Measurements from ENCODE around the gene FAM131A.

FAM131A gene

DNA sequence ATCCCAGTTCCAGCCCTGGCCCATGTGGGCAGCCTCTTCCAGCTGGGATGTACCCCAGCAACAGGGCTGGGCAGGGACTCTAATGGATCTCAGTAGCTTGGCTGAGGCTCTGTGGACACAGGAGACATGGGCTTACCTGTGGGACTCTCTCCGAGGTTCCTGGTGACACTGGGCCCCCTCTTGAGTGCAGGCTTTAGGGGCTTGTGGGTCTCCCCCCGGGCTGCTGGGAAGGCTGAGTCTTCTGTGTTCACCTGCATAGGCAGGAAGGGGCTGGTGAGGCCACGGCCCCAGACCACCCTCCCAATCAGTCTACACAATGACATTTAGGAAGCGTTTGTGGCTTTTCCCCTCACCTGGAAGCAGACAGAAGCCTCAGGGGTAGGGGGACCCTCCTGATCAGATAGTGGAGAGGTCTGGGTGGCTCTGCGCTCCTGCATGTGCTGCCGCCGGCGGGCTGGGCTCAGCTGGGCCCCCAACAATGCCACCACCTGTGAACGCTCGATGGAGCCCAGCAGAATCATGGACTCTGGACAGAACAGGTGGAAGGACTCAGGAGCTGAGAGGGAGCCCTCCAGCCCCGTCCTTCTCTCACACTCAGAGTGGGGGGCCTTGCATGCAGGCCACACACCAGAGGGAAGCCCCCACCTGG lies 15.6 kb downstream of the FAM131A start:
- DNase-seq (ENCODE audit: insufficient read length, low spot score) = no peak
- FAIRE-seq = no peak
- TF ChIP-seq POLR2A (IDR thresholded peaks at IDR 0.05; ENCODE audit: low read depth, low read length) = no peak

DNA sequence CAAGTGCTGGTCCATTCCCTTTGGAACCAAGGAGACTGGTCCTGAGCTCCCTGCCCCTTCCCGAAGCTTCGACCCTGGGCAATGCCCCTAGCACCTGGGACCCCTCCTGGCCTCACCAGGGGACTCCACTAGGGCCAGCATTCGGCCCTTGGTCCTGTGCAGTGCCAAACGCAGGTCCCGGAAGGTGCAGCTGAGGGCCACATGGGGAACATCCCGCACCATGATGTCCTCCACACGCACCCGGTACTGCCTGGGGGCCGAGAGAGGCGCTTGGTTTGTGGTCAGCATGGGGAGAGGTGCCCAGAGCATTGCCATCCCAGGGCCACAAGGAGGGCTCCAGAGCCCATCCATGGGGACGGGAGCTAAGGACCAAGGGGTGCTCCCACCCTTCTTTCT lies 16.1 kb downstream of the FAM131A start:
- no peak for TF ChIP-seq POLR2A (IDR thresholded peaks at IDR 0.05; ENCODE audit: low read depth, low read length)
- DNase-seq (ENCODE audit: insufficient read length, low spot score) (no peak), FAIRE-seq (no peak)

DNA sequence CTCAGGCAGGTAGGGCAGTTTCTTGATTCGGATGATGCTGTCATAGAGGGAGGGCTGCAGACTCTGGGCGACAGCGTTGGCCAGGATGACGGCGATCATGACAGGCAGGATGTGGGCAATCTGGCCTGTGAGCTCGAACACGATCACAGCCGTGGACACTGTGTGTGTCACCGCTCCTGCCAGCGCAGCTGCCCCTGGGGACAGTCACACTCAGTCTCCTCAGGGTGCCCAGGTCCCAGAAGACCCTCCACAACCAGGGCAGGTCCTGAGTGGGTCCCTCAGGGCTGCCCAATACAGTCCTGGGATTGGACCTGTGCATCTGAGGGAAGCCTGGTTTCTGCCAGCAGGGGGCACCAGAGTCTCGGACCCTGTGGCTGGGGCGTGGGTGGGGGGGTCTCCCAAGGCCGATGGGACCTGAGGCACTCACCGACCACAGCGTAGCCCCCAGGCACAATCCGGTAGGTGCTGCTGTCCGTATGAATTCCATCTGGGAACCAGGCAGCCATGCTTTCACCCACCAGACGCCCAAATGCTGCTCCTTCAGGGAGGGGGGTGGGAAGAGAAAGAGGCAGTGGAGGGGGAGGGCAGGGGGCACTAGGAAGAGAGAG lies 16.8 kb downstream of the FAM131A start:
- TF ChIP-seq POLR2A (IDR thresholded peaks at IDR 0.05; ENCODE audit: low read depth, low read length) = no peak
- DNase-seq (ENCODE audit: insufficient read length, low spot score) = no peak
- FAIRE-seq = no peak

DNA sequence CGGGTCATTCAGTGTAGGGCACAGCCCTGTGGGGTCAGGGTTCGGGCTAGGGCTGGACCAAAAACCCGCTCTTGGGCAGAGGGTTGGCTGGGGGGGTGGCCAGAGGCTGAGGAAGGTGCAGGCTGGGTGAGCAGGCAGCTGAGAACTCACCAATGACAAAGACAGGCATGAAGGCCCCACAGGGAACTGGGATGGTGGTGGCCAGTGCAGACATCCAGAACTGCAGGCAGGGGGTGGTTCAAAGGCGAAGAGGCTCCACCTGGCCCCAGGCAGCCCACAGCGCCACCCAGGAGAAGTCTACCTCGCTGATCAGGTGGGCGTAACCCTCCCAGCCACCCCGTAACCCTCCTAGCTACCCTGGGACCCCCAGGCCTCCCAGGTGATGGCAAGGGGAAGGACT lies 17.4 kb downstream of the FAM131A start:
- DNase-seq (ENCODE audit: insufficient read length, low spot score) (no peak), FAIRE-seq (no peak)
- no peak for TF ChIP-seq POLR2A (IDR thresholded peaks at IDR 0.05; ENCODE audit: low read depth, low read length)

DNA sequence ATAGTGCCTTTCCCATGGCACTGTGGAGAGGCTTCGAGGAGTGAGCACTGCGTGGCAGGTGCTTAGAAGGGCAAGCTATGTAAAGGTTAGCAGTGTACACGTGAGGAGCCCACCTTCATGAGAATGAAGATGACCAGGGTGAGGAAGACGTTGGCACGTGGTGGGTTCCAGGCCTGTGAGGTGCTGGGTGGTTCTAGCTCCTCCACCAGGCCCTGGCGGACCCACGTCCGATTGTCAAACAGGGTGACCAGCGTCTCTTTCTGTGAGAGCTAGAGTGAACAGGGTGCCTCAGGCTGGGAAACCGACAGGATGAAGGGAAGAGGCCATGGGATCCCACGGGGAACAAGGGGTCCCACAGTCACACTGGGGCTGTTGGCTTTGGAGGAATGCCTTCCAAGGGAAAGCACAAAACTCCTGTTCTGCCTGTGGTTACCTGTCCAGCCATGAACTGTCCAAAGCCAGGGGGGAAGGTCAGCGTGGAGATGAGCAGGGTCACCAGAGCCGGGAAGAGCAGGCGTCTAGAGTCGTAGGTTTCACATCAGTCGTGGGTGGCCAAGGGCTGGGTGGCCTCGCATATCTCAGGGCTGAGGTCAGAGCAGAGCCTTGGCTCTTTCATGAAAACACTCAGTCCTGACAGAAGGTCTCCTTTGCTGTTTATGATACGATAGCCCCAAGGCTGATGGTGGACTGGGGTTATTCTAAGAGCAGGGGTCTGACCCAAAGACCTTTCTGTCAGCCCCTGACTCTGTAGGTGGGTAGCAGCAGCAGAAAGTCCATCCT lies 18.1 kb downstream of the FAM131A start:
- no peak for FAIRE-seq
- DNase-seq (ENCODE audit: insufficient read length, low spot score) = no peak
- no peak for TF ChIP-seq POLR2A (IDR thresholded peaks at IDR 0.05; ENCODE audit: low read depth, low read length)

DNA sequence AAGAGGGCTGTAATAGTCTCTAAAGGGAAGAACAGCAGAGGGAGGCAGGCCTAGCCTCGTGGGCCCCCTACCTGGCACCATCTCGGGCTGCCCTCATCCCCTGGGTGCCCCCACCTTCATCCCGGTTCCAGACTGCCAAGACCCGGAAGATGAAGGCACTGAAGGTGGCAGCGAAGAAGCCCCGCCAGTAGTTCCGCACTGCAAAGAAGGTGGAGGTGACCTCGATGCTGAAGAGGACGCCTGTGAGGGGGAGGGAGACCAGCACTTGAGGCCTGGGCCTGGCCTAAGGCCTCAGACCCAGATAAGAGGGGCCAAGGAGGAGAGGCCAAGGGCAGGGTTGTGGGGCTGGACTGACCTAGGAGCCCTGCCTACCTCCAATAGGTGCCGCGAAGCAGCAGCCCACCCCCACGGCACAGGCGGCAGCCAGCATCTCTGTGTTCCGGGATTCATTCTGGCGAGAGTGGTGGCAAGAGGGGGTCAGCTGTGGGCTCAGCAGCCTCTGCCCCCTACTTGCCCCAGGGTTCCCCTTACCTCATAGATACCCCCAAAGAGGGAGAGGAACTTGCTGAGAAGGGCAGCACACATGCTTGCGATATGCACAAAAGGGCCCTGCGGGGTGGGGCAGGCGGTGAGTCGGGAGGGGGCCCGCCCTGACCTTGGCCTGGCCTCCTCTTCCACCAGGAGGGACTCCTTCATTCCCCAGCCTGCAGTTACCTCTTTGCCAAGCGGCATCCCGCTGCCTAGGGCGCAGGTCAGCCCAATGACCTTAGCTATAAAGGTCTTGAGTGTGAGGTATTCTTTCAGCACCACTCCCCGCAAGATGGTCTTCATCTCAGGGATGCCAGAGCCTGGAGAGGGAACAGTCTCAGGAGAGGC lies 20.1 kb downstream of the FAM131A start:
- DNase-seq (ENCODE audit: insufficient read length, low spot score) = no peak
- no peak for FAIRE-seq
- no peak for TF ChIP-seq POLR2A (IDR thresholded peaks at IDR 0.05; ENCODE audit: low read depth, low read length)

DNA sequence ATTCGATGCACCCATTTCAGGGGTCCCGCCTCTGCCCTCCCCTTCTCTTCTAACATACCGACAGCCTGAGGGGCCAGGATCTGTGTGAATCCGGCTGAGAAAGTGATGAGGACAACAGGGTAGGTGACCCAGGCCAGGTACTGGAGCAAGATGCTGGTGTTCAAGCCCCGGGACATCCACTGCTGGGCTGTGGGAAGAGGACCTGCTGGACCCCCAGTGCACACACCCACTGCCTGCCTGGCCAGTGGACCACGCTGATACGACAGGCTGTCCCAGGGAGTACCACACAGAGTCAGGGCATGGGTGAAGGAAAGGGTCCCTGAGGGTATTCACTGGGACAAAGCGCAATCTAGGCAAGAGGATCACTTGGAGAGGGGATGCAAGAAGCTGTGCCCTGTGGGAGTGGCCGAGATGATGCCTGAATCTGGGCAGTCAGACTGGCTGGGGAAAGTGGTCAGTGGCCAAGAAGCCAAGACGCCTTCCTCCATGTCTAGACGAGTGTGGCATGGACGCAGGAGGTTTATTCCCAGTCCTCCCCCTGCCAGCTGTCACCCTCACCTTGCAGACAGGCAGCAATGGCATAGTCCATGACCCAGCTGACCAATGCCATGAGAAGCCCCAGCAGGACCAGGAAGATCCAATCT lies 20.8 kb downstream of the FAM131A start:
- no peak for TF ChIP-seq POLR2A (IDR thresholded peaks at IDR 0.05; ENCODE audit: low read depth, low read length)
- FAIRE-seq = no peak
- DNase-seq (ENCODE audit: insufficient read length, low spot score) = no peak

DNA sequence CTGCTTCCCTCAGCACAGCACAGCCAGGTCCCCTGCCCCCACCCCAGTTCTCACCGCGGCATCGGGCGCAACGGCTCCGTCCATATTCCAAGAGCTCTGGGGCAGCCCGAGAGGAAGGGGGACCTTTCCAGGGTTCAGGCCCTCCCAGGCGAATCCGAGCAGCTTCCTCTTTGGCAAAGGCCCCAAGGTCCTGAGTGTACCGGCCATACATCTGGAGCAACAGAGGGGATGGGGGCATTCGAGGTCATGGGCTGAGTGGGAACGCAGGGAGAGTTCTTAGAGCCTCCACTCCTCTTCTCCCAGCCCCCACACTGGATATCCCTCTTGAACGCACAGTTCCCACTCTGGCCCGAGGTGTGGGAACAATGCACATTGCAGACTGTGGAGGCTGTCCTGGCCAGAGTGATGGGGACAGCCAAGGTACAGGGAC lies 21.5 kb downstream of the FAM131A start:
- TF ChIP-seq POLR2A (IDR thresholded peaks at IDR 0.05; ENCODE audit: low read depth, low read length) = no peak
- DNase-seq (ENCODE audit: insufficient read length, low spot score) (no peak), FAIRE-seq (no peak)

DNA sequence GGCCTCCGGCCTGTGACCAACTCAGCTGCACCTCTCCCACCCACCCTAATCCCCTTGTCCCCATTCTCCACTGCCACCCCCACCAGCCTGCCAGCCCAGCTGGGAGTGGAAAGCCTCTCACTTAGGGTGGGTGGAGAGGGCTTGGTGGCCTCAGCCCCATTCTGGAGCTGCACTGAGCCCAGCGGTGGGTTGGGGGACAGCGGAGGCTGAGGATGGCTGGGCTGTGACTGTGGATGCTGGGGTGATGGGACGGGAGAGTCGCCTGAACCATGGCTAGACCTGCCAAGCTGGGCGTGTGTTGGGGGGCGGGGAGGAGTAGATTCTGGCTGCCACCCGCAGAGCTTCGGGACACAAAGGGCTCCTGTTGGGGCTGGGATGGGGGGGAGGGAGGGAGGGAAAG lies 22.2 kb downstream of the FAM131A start:
- TF ChIP-seq POLR2A (IDR thresholded peaks at IDR 0.05; ENCODE audit: low read depth, low read length) = no peak
- DNase-seq (ENCODE audit: insufficient read length, low spot score) (no peak), FAIRE-seq (no peak)

DNA sequence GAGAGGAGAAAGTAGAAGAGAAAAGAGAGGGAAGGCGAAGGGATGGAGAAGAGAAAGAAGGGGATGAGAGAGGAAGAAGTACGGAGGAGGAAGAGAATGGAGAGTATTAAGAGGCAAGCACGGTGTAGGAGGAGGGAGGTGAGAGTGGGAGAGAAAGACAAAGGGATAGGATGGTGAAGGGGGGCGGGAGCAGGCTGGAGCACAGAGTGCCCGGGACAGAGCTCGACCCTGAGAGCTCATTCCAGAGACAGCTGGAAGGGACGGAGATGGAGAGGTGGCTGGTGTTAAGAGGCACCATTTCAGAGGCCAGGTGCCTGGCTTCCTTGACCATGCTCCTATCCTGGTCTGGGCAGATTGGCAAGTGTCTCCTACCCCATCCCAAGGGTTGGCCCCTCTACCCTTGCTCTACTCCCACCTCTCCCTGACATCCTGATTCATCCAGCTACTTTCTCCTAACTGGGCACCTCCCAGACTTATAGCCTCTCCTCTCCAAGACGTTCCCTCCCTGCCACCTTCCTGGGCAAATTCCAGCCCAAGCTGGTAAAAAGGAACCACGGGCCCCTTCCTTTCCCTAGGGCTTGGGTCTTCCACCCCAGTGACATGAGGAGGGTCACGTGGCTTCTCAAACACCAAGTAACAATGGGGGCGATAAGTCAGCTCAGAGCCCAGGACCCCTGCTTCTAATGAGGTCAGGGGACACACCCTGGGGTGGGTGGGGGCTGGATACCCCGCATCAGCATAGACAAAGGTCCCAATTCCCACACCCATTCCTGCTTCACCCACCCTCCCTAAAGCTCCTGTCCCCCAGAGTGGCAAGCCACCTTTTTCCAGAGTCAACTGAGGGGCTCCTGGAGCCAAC lies 22.9 kb downstream of the FAM131A start:
- no peak for TF ChIP-seq POLR2A (IDR thresholded peaks at IDR 0.05; ENCODE audit: low read depth, low read length)
- FAIRE-seq (no peak), DNase-seq (ENCODE audit: insufficient read length, low spot score) (no peak)

DNA sequence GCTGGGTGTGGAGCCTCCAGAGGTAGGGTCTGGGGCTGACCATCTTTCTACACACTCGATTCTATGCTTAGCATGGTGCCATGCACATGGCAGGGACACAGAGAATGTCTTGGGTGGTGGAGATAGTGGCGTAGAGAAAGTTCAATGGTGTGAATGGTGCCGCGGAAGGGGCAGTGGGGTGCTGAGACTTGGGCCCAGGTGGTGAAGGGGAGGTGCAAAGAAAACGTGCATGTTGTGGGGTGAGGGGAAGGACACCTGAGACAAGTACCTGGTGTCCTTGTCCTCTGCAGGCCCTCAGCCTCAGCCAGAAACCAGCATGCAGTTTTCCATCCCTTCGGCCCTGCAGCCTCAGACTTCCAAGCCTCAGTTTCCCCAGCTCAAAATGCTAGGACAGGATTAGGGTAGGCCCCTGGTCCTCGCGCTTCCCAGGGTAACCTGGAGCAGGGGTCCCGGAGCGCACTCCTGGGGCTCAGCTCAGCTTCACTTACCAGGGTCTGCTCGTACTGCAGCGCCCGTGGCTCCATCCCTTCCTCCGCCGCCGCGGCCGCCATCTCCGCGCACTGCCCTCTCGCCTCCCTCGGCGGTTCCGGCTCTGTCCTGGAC lies 23.6 kb downstream of the FAM131A start:
- FAIRE-seq (no peak), DNase-seq (ENCODE audit: insufficient read length, low spot score) (no peak)
- no peak for TF ChIP-seq POLR2A (IDR thresholded peaks at IDR 0.05; ENCODE audit: low read depth, low read length)

DNA sequence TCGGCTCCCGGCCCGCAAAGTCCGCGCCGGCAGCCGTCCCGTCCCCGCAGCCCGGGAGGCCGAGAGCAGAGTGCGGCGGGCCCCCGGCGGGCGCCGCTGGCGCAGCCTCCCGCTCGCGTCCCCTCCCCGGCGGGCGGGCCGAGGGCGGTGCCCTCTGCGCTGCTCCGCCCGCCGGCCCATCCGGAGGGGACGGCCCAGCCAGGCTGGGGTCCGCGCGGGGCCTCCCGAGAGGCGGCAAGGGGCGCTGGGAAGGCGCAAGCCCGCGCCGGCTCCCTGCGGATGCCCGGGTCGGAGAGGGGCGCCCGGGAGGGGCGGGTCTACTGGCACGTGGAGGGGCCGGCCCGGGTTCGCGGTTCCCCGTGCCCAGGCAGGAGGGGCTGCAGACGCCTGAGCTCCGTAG lies 24.1 kb downstream of the FAM131A start, which contains the start of the genes CLCN2 and POLR2H:
TSS of gene CLCN2 (minus strand) at position 74 of the 400 bp plus-strand sequence. CDS start 126 bp downstream, outside the sequence.
TSS of gene POLR2H (plus strand) at position 179 of the 400 bp plus-strand sequence. CDS start 1,783 bp downstream, outside the sequence.
- TF ChIP-seq POLR2A (IDR thresholded peaks at IDR 0.05; ENCODE audit: low read depth, low read length) = peak; percentile 63
- DNase-seq (ENCODE audit: insufficient read length, low spot score) (peak; percentile 65), FAIRE-seq (no peak)
